ENCODE data around the gene OCEL1. TPM values are rescaled to one million over a fixed set of nuclear protein-coding genes. Genes with fewer than 3 reads are reported as not detected.

Gene OCEL1
- total and polyA plus RNA-seq, 10 of the 15 experiments (the other 5 are each of a cell fraction or from before 2014, with no cell fraction given), result 2.8 to 18.2 (median 7.4) TPM

GRCh38 chr19:17215127-17215971, 10.7 kb upstream of the OCEL1 start, which contains the start of gene USE1 (continued):
- TF ChIP-seq POLR2AphosphoS2 (IDR thresholded peaks at IDR 0.05; ENCODE audit: low read depth, low read length) (peak; percentile 97; the same call in 1 of the 2 replicates), RAD21 (IDR thresholded peaks at IDR 0.05; ENCODE audit: insufficient read depth, low read depth, low read length) (no peak), EED (IDR thresholded peaks at IDR 0.05; ENCODE audit: low read depth) (no peak), ZNF687 (IDR thresholded peaks at IDR 0.05) (peak; percentile 84), NKRF (conservative IDR thresholded peaks at IDR 0.05) (peak; percentile 88; the same call in 1 of the 2 replicates), ZNF217 (IDR thresholded peaks at IDR 0.05) (no peak), POU2F2 (IDR thresholded peaks at IDR 0.05; ENCODE audit: borderline replicate concordance, low read depth, low read length) (peak; percentile 90), ZBTB40 (IDR thresholded peaks at IDR 0.05; ENCODE audit: borderline replicate concordance) (peak; percentile 96), ELK1 (IDR thresholded peaks at IDR 0.05; ENCODE audit: low read depth, low read length) (peak; percentile 96), IKZF2 (IDR thresholded peaks at IDR 0.05) (no peak), ZBED1 (IDR thresholded peaks at IDR 0.05; ENCODE audit: borderline replicate concordance) (peak; percentile 69; the same call in 1 of the 2 replicates), MTA3 (IDR thresholded peaks at IDR 0.05; ENCODE audit: borderline replicate concordance, low read length) (no peak; the same call in 1 of the 2 replicates), TCF12 (IDR thresholded peaks at IDR 0.05; ENCODE audit: low read depth, low read length) (peak; percentile 39), SIN3A (IDR thresholded peaks at IDR 0.05; ENCODE audit: low read depth, low read length) (peak; percentile 77; the same call in 1 of the 2 replicates), GABPA (IDR thresholded peaks at IDR 0.05; ENCODE audit: low read depth) (peak; percentile 97), CREM (IDR thresholded peaks at IDR 0.05; ENCODE audit: low read depth) (peak; percentile 53; the same call in 1 of the 2 replicates), RB1 (IDR thresholded peaks at IDR 0.05; ENCODE audit: borderline replicate concordance) (peak; percentile 83; the same call in 1 of the 2 replicates), EP300 (IDR thresholded peaks at IDR 0.05; ENCODE audit: borderline replicate concordance in 1 of 2, control insufficient read depth in 1 of 2, low read depth in 2 of 2, low read length in 2 of 2) (no peak)
